ENCODE results near the gene TFRC. TPM values are rescaled to one million over a fixed set of nuclear protein-coding genes. Genes with fewer than 3 reads are reported as not detected.
"Not testable (repeated sequence)": the region's sequence is repeated elsewhere in the genome, so short reads cannot be mapped to it uniquely, and the experiment has no call there.

TFRC gene
- polyA plus RNA-seq, 3 donors = 6.6 to 43.1 (median 7.9) TPM

- not testable (repeated sequence) for H4K20me1 ChIP-seq (ENCODE audit: insufficient read depth, low read length); H3K27me3 Mint-ChIP-seq (ENCODE audit: low read depth in 3 of 3); H3K36me3 ChIP-seq (replicated peaks in 1 of 2; ENCODE audit: control insufficient read depth in 1 of 2, insufficient read depth in 2 of 2, low read length in 2 of 2); H3K4me3 ChIP-seq (replicated peaks in 1 of 3; ENCODE audit: low read depth in 2 of 3, low read length in 3 of 3); H3K9ac ChIP-seq (ENCODE audit: insufficient read depth, low read length, poor library complexity, severe bottlenecking); H3K4me3 Mint-ChIP-seq; H2AFZ ChIP-seq (ENCODE audit: insufficient read depth, low read depth, low read length, poor library complexity, severe bottlenecking); H3K79me2 ChIP-seq (ENCODE audit: insufficient read depth, low read length); H3K27me3 ChIP-seq (ENCODE audit: control insufficient read depth in 2 of 2, insufficient read depth in 2 of 2, low read length in 2 of 2); H3K36me3 Mint-ChIP-seq; H3K4me2 ChIP-seq (replicated peaks; ENCODE audit: extremely low read depth, low read length, poor library complexity, severe bottlenecking)
- Histone ChIP-seq H3K9me3 (replicated peaks in 1 of 2; ENCODE audit: control insufficient read depth in 1 of 2, insufficient read depth in 1 of 2, low read length in 2 of 2) (peaks cover 5 to 13% of the 10 kb centered on the region in 2 donors), H3K27ac (ENCODE audit: low read depth in 1 of 2, low read length in 2 of 2) (peak overlapping the region; percentile 6 to 33), H3K4me1 (ENCODE audit: control insufficient read depth in 1 of 2, insufficient read depth in 2 of 2, low read length in 2 of 2) (peaks cover 38 to 50% of the 10 kb centered on the region in 2 donors)
- DNase-seq = peak in 1 of 3 donors; percentile 37
- peak overlapping the region; percentile 60 to 87 (median 82) for H3K27ac Mint-ChIP-seq
- WGBS (ENCODE audit: insufficient coverage) = no CpG with 5 or more reads among the region's 8 CpGs
- intact Hi-C loops (cut with micrococcal nuclease) = loop anchor here in 1 of 2 donors (10.0 kb wide), 1 partner anchor 46 kb away; no protein-coding TSS in a partner anchor
- H3K9me3 Mint-ChIP-seq = peaks cover 0 to 20% (median 5%) of the 10 kb centered on the region in 7 donors
- H3K4me1 Mint-ChIP-seq = peaks cover 41% of the 10 kb centered on the region
Measured at GRCh38 chr3:196098365-196098980, 16.6 kb upstream of the TFRC start.

GRCh38 chr3:196097373-196098154, 15.7 kb upstream of the TFRC start:
- no peak for DNase-seq
- H3K9ac ChIP-seq (ENCODE audit: insufficient read depth, low read length, poor library complexity, severe bottlenecking) = no peak overlapping the region
- peaks cover 45% of the 10 kb centered on the region for H3K4me1 Mint-ChIP-seq
- H3K9me3 Mint-ChIP-seq = peaks cover 0 to 15% (median 2%) of the 10 kb centered on the region in 7 donors
- peaks cover under 1 to 9% of the 10 kb centered on the region in 2 donors for H3K9me3 ChIP-seq (replicated peaks in 1 of 2; ENCODE audit: control insufficient read depth in 1 of 2, insufficient read depth in 1 of 2, low read length in 2 of 2)
- H3K4me3 Mint-ChIP-seq = no peak overlapping the region
- no peaks in the 10 kb centered on the region for H3K79me2 ChIP-seq (ENCODE audit: insufficient read depth, low read length)
- no peak overlapping the region for H2AFZ ChIP-seq (ENCODE audit: insufficient read depth, low read depth, low read length, poor library complexity, severe bottlenecking)
- H3K36me3 ChIP-seq (replicated peaks in 1 of 2; ENCODE audit: control insufficient read depth in 1 of 2, insufficient read depth in 2 of 2, low read length in 2 of 2) = no peaks in the 10 kb centered on the region
- TF ChIP-seq, protein P1, sequence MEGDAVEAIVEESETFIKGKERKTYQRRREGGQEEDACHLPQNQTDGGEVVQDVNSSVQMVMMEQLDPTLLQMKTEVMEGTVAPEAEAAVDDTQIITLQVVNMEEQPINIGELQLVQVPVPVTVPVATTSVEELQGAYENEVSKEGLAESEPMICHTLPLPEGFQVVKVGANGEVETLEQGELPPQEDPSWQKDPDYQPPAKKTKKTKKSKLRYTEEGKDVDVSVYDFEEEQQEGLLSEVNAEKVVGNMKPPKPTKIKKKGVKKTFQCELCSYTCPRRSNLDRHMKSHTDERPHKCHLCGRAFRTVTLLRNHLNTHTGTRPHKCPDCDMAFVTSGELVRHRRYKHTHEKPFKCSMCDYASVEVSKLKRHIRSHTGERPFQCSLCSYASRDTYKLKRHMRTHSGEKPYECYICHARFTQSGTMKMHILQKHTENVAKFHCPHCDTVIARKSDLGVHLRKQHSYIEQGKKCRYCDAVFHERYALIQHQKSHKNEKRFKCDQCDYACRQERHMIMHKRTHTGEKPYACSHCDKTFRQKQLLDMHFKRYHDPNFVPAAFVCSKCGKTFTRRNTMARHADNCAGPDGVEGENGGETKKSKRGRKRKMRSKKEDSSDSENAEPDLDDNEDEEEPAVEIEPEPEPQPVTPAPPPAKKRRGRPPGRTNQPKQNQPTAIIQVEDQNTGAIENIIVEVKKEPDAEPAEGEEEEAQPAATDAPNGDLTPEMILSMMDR (IDR thresholded peaks at IDR 0.05) = no peak
- H3K4me1 ChIP-seq (ENCODE audit: control insufficient read depth in 1 of 2, insufficient read depth in 2 of 2, low read length in 2 of 2) = peaks cover 47 to 59% of the 10 kb centered on the region in 2 donors
- no peak overlapping the region for H3K4me3 ChIP-seq (replicated peaks in 1 of 3; ENCODE audit: low read depth in 2 of 3, low read length in 3 of 3)
- no peaks in the 10 kb centered on the region for H3K27me3 ChIP-seq (ENCODE audit: control insufficient read depth in 2 of 2, insufficient read depth in 2 of 2, low read length in 2 of 2)
- 80% methylated on average over 1 of the region's 5 CpGs for WGBS (ENCODE audit: insufficient coverage)
- H3K27me3 Mint-ChIP-seq (ENCODE audit: low read depth in 3 of 3) = peaks cover 0 to 2% (median 1%) of the 10 kb centered on the region in 3 donors
- H3K27ac Mint-ChIP-seq = peak overlapping the region in 6 of 7 donors; percentile 49 to 94 (median 84)
- intact Hi-C loops (cut with micrococcal nuclease) = loop anchor here in 1 of 2 donors (10.0 kb wide), 1 partner anchor 47 kb away; no protein-coding TSS in a partner anchor
- H3K36me3 Mint-ChIP-seq = no peaks in the 10 kb centered on the region
- peak overlapping the region in 1 of 2 donors; percentile 70 for H3K27ac ChIP-seq (ENCODE audit: low read depth in 1 of 2, low read length in 2 of 2)
- H3K4me2 ChIP-seq (replicated peaks; ENCODE audit: extremely low read depth, low read length, poor library complexity, severe bottlenecking) = no peak overlapping the region
- H4K20me1 ChIP-seq (ENCODE audit: insufficient read depth, low read length) = no peaks in the 10 kb centered on the region
